ENCODE data around the gene MEI4.

DNA sequence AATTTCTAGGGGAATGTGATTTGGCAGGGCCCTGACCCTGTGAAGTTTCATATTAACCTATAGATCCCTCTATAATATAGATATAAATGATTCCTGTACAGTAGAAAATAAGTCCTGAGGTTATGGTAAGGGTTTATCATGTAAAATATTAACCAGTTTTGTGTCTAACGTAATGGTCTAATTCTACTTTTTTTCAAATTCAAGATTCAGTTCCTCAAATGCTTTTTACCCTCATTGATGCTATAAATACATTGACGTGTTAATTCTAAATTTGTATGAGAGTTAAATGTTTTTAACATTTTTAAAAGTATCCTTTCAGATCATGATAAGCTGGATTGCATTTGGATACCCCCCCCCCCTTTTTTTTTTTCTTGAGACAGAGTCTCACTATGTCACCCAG is 169.4 kb downstream of the MEI4 start:
- TF ChIP-seq EZH2 (IDR thresholded peaks at IDR 0.05): no peak
- TF ChIP-seq, protein P1, sequence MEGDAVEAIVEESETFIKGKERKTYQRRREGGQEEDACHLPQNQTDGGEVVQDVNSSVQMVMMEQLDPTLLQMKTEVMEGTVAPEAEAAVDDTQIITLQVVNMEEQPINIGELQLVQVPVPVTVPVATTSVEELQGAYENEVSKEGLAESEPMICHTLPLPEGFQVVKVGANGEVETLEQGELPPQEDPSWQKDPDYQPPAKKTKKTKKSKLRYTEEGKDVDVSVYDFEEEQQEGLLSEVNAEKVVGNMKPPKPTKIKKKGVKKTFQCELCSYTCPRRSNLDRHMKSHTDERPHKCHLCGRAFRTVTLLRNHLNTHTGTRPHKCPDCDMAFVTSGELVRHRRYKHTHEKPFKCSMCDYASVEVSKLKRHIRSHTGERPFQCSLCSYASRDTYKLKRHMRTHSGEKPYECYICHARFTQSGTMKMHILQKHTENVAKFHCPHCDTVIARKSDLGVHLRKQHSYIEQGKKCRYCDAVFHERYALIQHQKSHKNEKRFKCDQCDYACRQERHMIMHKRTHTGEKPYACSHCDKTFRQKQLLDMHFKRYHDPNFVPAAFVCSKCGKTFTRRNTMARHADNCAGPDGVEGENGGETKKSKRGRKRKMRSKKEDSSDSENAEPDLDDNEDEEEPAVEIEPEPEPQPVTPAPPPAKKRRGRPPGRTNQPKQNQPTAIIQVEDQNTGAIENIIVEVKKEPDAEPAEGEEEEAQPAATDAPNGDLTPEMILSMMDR (IDR thresholded peaks at IDR 0.05): no peak

Data from neural progenitor cell (in vitro differentiated cells).